Measurements from ENCODE around the gene STAG1. TPM values are rescaled to one million over a fixed set of nuclear protein-coding genes. Genes with fewer than 3 reads are reported as not detected.

Gene STAG1
- total RNA-seq, 1 experiment from 2014 or later: 12.6 TPM

- Histone ChIP-seq H3K9me3 (ENCODE audit: low read length) (no peaks in the 10 kb centered on the region), H3K27me3 (ENCODE audit: low read length) (no peaks in the 10 kb centered on the region), H2AFZ (ENCODE audit: low read length) (no peak overlapping the region), H3K4me2 (ENCODE audit: low read depth, low read length, poor library complexity, severe bottlenecking) (no peak overlapping the region), H3K36me3 (ENCODE audit: insufficient read depth, low read length) (no peaks in the 10 kb centered on the region), H3K9ac (ENCODE audit: low read length) (no peak overlapping the region), H3K4me3 (ENCODE audit: low read length) (no peak overlapping the region), H3K27ac (ENCODE audit: low read length) (no peak overlapping the region), H4K20me1 (ENCODE audit: insufficient read depth, low read depth, low read length) (no peaks in the 10 kb centered on the region), H3K79me2 (ENCODE audit: low read length) (no peaks in the 10 kb centered on the region), H3K9me2 (replicated peaks; ENCODE audit: insufficient read depth, low read length) (no peaks in the 10 kb centered on the region), H3K4me1 (ENCODE audit: low read length) (peaks cover 10% of the 10 kb centered on the region)
- DNase-seq: no peak
Observed at GRCh38 chr3:136427236-136427635, 324.9 kb downstream of the STAG1 start.

- H3K4me3 ChIP-seq (ENCODE audit: low read length): no peak overlapping the region
- H3K36me3 ChIP-seq (ENCODE audit: insufficient read depth, low read length): no peaks in the 10 kb centered on the region
- H3K27ac ChIP-seq (ENCODE audit: low read length): no peak overlapping the region
- no peaks in the 10 kb centered on the region for H3K27me3 ChIP-seq (ENCODE audit: low read length)
- no peaks in the 10 kb centered on the region for H3K9me3 ChIP-seq (ENCODE audit: low read length)
- no peaks in the 10 kb centered on the region for H3K79me2 ChIP-seq (ENCODE audit: low read length)
- no peak overlapping the region for H3K4me2 ChIP-seq (ENCODE audit: low read depth, low read length, poor library complexity, severe bottlenecking)
- no peaks in the 10 kb centered on the region for H4K20me1 ChIP-seq (ENCODE audit: insufficient read depth, low read depth, low read length)
- H3K4me1 ChIP-seq (ENCODE audit: low read length): no peaks in the 10 kb centered on the region
- H3K9ac ChIP-seq (ENCODE audit: low read length): no peak overlapping the region
- no peak overlapping the region for H2AFZ ChIP-seq (ENCODE audit: low read length)
- no peak for DNase-seq
- no peaks in the 10 kb centered on the region for H3K9me2 ChIP-seq (replicated peaks; ENCODE audit: insufficient read depth, low read length)
Observed at GRCh38 chr3:136414476-136414875, 337.7 kb downstream of the STAG1 start.

GRCh38 chr3:136412307-136412706, 339.9 kb downstream of the STAG1 start:
- no peaks in the 10 kb centered on the region for H3K79me2 ChIP-seq (ENCODE audit: low read length)
- no peak overlapping the region for H3K27ac ChIP-seq (ENCODE audit: low read length)
- no peaks in the 10 kb centered on the region for H3K9me3 ChIP-seq (ENCODE audit: low read length)
- no peak overlapping the region for H3K4me2 ChIP-seq (ENCODE audit: low read depth, low read length, poor library complexity, severe bottlenecking)
- H4K20me1 ChIP-seq (ENCODE audit: insufficient read depth, low read depth, low read length): no peaks in the 10 kb centered on the region
- H3K4me1 ChIP-seq (ENCODE audit: low read length): no peaks in the 10 kb centered on the region; the same call in 1 of the 2 replicates
- no peaks in the 10 kb centered on the region for H3K27me3 ChIP-seq (ENCODE audit: low read length)
- no peak overlapping the region for H3K9ac ChIP-seq (ENCODE audit: low read length)
- DNase-seq: no peak
- H3K36me3 ChIP-seq (ENCODE audit: insufficient read depth, low read length): no peaks in the 10 kb centered on the region
- no peak overlapping the region for H2AFZ ChIP-seq (ENCODE audit: low read length)
- H3K9me2 ChIP-seq (replicated peaks; ENCODE audit: insufficient read depth, low read length): no peaks in the 10 kb centered on the region
- H3K4me3 ChIP-seq (ENCODE audit: low read length): no peak overlapping the region

- H2AFZ ChIP-seq (ENCODE audit: low read length): no peak overlapping the region
- no peaks in the 10 kb centered on the region for H3K27me3 ChIP-seq (ENCODE audit: low read length)
- no peaks in the 10 kb centered on the region for H4K20me1 ChIP-seq (ENCODE audit: insufficient read depth, low read depth, low read length)
- H3K4me3 ChIP-seq (ENCODE audit: low read length): no peak overlapping the region
- H3K36me3 ChIP-seq (ENCODE audit: insufficient read depth, low read length): no peaks in the 10 kb centered on the region
- 0 out of 2 replicates have a peak, but pooled peaks cover 2% of the 10 kb centered on the region for H3K79me2 ChIP-seq (ENCODE audit: low read length)
- no peaks in the 10 kb centered on the region; the same call in 1 of the 2 replicates for H3K4me1 ChIP-seq (ENCODE audit: low read length)
- H3K9me3 ChIP-seq (ENCODE audit: low read length): no peaks in the 10 kb centered on the region
- H3K4me2 ChIP-seq (ENCODE audit: low read depth, low read length, poor library complexity, severe bottlenecking): no peak overlapping the region
- no peak overlapping the region for H3K9ac ChIP-seq (ENCODE audit: low read length)
- no peak overlapping the region for H3K27ac ChIP-seq (ENCODE audit: low read length)
- no peak for DNase-seq
- H3K9me2 ChIP-seq (replicated peaks; ENCODE audit: insufficient read depth, low read length): no peaks in the 10 kb centered on the region
Observed at GRCh38 chr3:136409549-136409948, 342.6 kb downstream of the STAG1 start.

GRCh38 chr3:136404056-136404455, 348.1 kb downstream of the STAG1 start:
- Histone ChIP-seq H3K9me2 (replicated peaks; ENCODE audit: insufficient read depth, low read length) (no peaks in the 10 kb centered on the region), H3K9me3 (ENCODE audit: low read length) (no peaks in the 10 kb centered on the region), H3K9ac (ENCODE audit: low read length) (no peak overlapping the region), H3K4me3 (ENCODE audit: low read length) (no peak overlapping the region), H3K4me2 (ENCODE audit: low read depth, low read length, poor library complexity, severe bottlenecking) (no peak overlapping the region), H3K27ac (ENCODE audit: low read length) (no peak overlapping the region), H3K4me1 (ENCODE audit: low read length) (no peaks in the 10 kb centered on the region; the same call in 1 of the 2 replicates), H3K79me2 (ENCODE audit: low read length) (0 out of 2 replicates have a peak, but pooled peaks cover 2% of the 10 kb centered on the region), H3K27me3 (ENCODE audit: low read length) (no peaks in the 10 kb centered on the region), H3K36me3 (ENCODE audit: insufficient read depth, low read length) (no peaks in the 10 kb centered on the region), H2AFZ (ENCODE audit: low read length) (no peak overlapping the region), H4K20me1 (ENCODE audit: insufficient read depth, low read depth, low read length) (no peaks in the 10 kb centered on the region)
- DNase-seq: no peak

GRCh38 chr3:136396916-136397315, 355.3 kb downstream of the STAG1 start:
- Histone ChIP-seq H3K9me3 (ENCODE audit: low read length) (no peaks in the 10 kb centered on the region), H3K9ac (ENCODE audit: low read length) (no peak overlapping the region), H3K9me2 (replicated peaks; ENCODE audit: insufficient read depth, low read length) (no peaks in the 10 kb centered on the region), H4K20me1 (ENCODE audit: insufficient read depth, low read depth, low read length) (no peaks in the 10 kb centered on the region), H3K4me1 (ENCODE audit: low read length) (peaks cover 6% of the 10 kb centered on the region), H3K36me3 (ENCODE audit: insufficient read depth, low read length) (no peaks in the 10 kb centered on the region), H3K27ac (ENCODE audit: low read length) (no peak overlapping the region), H3K4me3 (ENCODE audit: low read length) (no peak overlapping the region), H2AFZ (ENCODE audit: low read length) (no peak overlapping the region), H3K4me2 (ENCODE audit: low read depth, low read length, poor library complexity, severe bottlenecking) (no peak overlapping the region), H3K27me3 (ENCODE audit: low read length) (no peaks in the 10 kb centered on the region), H3K79me2 (ENCODE audit: low read length) (no peaks in the 10 kb centered on the region)
- DNase-seq: no peak

- no peak overlapping the region for H3K4me3 ChIP-seq (ENCODE audit: low read length)
- H3K4me2 ChIP-seq (ENCODE audit: low read depth, low read length, poor library complexity, severe bottlenecking): no peak overlapping the region
- no peaks in the 10 kb centered on the region for H3K9me3 ChIP-seq (ENCODE audit: low read length)
- no peak overlapping the region for H3K27ac ChIP-seq (ENCODE audit: low read length)
- H3K79me2 ChIP-seq (ENCODE audit: low read length): no peaks in the 10 kb centered on the region
- no peaks in the 10 kb centered on the region for H3K36me3 ChIP-seq (ENCODE audit: insufficient read depth, low read length)
- H3K27me3 ChIP-seq (ENCODE audit: low read length): no peaks in the 10 kb centered on the region
- peaks cover 8% of the 10 kb centered on the region for H3K4me1 ChIP-seq (ENCODE audit: low read length)
- no peak overlapping the region for H2AFZ ChIP-seq (ENCODE audit: low read length)
- no peaks in the 10 kb centered on the region for H4K20me1 ChIP-seq (ENCODE audit: insufficient read depth, low read depth, low read length)
- no peak for DNase-seq
- H3K9ac ChIP-seq (ENCODE audit: low read length): no peak overlapping the region
- no peaks in the 10 kb centered on the region for H3K9me2 ChIP-seq (replicated peaks; ENCODE audit: insufficient read depth, low read length)
Observed at GRCh38 chr3:136390574-136390973, 361.6 kb downstream of the STAG1 start.

- H3K79me2 ChIP-seq (ENCODE audit: low read length): no peaks in the 10 kb centered on the region
- no peak overlapping the region for H3K4me2 ChIP-seq (ENCODE audit: low read depth, low read length, poor library complexity, severe bottlenecking)
- no peaks in the 10 kb centered on the region for H3K9me3 ChIP-seq (ENCODE audit: low read length)
- no peaks in the 10 kb centered on the region for H3K27me3 ChIP-seq (ENCODE audit: low read length)
- H3K4me3 ChIP-seq (ENCODE audit: low read length): no peak overlapping the region
- H3K4me1 ChIP-seq (ENCODE audit: low read length): peaks cover 3% of the 10 kb centered on the region
- H3K9me2 ChIP-seq (replicated peaks; ENCODE audit: insufficient read depth, low read length): no peaks in the 10 kb centered on the region
- H4K20me1 ChIP-seq (ENCODE audit: insufficient read depth, low read depth, low read length): no peaks in the 10 kb centered on the region
- DNase-seq: no peak
- H3K36me3 ChIP-seq (ENCODE audit: insufficient read depth, low read length): no peaks in the 10 kb centered on the region
- H3K27ac ChIP-seq (ENCODE audit: low read length): no peak overlapping the region
- no peak overlapping the region for H3K9ac ChIP-seq (ENCODE audit: low read length)
- H2AFZ ChIP-seq (ENCODE audit: low read length): no peak overlapping the region
Observed at GRCh38 chr3:136387031-136387430, 365.1 kb downstream of the STAG1 start.

- no peak for DNase-seq
- no peaks in the 10 kb centered on the region; the same call in 1 of the 2 replicates for H3K4me1 ChIP-seq (ENCODE audit: low read length)
- H4K20me1 ChIP-seq (ENCODE audit: insufficient read depth, low read depth, low read length): no peaks in the 10 kb centered on the region
- H3K9me2 ChIP-seq (replicated peaks; ENCODE audit: insufficient read depth, low read length): no peaks in the 10 kb centered on the region
- H3K4me3 ChIP-seq (ENCODE audit: low read length): no peak overlapping the region
- no peaks in the 10 kb centered on the region for H3K27me3 ChIP-seq (ENCODE audit: low read length)
- no peaks in the 10 kb centered on the region for H3K9me3 ChIP-seq (ENCODE audit: low read length)
- no peak overlapping the region for H3K4me2 ChIP-seq (ENCODE audit: low read depth, low read length, poor library complexity, severe bottlenecking)
- H3K36me3 ChIP-seq (ENCODE audit: insufficient read depth, low read length): no peaks in the 10 kb centered on the region
- no peak overlapping the region for H2AFZ ChIP-seq (ENCODE audit: low read length)
- H3K9ac ChIP-seq (ENCODE audit: low read length): no peak overlapping the region
- H3K79me2 ChIP-seq (ENCODE audit: low read length): no peaks in the 10 kb centered on the region
- H3K27ac ChIP-seq (ENCODE audit: low read length): no peak overlapping the region
Observed at GRCh38 chr3:136385457-136385856, 366.7 kb downstream of the STAG1 start.
